Measurements from ENCODE around the gene ZBTB9. TPM values are rescaled to one million over a fixed set of nuclear protein-coding genes. Genes with fewer than 3 reads are reported as not detected.

The ZBTB9 gene
- polyA plus RNA-seq, 2 of the 4 experiments (the other 2 are of a cell fraction) = 6.9 to 9.9 TPM

DNA sequence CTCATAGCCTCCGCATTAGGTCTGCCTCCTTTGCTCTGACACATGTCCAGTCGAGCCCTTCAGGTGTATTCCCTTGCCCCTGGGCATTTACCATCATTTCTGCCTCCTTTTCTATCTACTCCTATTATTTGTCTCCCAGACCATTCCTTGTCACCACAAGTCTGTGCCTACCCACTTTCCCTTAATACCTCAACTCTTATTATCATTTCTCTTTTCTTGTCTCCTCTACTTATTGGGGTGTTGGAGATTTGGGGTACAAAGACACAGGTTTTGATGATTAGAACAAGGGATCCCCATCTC is 33.1 kb upstream of the ZBTB9 start (continued):
- TF ChIP-seq, protein P1, sequence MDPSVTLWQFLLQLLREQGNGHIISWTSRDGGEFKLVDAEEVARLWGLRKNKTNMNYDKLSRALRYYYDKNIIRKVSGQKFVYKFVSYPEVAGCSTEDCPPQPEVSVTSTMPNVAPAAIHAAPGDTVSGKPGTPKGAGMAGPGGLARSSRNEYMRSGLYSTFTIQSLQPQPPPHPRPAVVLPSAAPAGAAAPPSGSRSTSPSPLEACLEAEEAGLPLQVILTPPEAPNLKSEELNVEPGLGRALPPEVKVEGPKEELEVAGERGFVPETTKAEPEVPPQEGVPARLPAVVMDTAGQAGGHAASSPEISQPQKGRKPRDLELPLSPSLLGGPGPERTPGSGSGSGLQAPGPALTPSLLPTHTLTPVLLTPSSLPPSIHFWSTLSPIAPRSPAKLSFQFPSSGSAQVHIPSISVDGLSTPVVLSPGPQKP (IDR thresholded peaks at IDR 0.05; ENCODE audit: low read depth, low read length) = no peak
- TF ChIP-seq FOXS1 (CRISPR knock-in tag; IDR thresholded peaks at IDR 0.05) (no peak), ESRRA (IDR thresholded peaks at IDR 0.05; ENCODE audit: borderline replicate concordance, low read length) (no peak), NFE2L2 (conservative IDR thresholded peaks at IDR 0.05; ENCODE audit: low read length) (no peak)

DNA sequence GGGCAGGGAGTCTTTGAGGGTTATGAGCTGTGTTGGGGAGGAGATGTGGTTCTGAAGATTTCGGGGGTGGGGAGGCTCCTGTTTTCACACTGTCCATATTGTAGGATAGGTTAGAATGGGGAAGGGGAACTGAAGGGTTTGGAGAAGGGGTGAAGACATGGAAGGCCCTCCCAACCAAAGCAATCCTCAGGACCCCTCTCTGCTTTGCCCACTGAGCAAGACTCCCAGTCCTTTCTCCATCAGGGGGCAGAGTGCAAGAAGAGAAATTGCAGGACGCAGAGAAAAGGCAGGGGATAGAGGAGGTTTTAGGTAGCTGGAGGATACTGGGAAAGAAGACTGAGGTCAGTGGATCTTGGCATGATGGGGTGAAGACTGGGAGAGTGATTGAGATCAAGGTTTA is 30.6 kb upstream of the ZBTB9 start:
- Histone ChIP-seq H3K4me3 (no peak overlapping the region), H3K4me2 (no peak overlapping the region), H3K4me1 (peaks cover 35% of the 10 kb centered on the region), H3K27ac (no peak overlapping the region), H3K9me3 (no peaks in the 10 kb centered on the region)
- FAIRE-seq (no peak), ATAC-seq (no peak), DNase-seq (ENCODE audit: low read depth in 1 of 2, low spot score in 1 of 2) (no peak)
- ChIA-PET CTCF (no interaction called here), POLR2A (no interaction called here)
- TF ChIP-seq, protein P2, sequence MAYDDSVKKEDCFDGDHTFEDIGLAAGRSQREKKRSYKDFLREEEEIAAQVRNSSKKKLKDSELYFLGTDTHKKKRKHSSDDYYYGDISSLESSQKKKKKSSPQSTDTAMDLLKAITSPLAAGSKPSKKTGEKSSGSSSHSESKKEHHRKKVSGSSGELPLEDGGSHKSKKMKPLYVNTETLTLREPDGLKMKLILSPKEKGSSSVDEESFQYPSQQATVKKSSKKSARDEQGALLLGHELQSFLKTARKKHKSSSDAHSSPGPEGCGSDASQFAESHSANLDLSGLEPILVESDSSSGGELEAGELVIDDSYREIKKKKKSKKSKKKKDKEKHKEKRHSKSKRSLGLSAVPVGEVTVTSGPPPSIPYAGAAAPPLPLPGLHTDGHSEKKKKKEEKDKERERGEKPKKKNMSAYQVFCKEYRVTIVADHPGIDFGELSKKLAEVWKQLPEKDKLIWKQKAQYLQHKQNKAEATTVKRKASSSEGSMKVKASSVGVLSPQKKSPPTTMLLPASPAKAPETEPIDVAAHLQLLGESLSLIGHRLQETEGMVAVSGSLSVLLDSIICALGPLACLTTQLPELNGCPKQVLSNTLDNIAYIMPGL (CRISPR knock-in tag; IDR thresholded peaks at IDR 0.05; ENCODE audit: borderline replicate concordance) = no peak
- no peak for TF ChIP-seq FOSB (CRISPR knock-in tag; IDR thresholded peaks at IDR 0.05)
- TF ChIP-seq ZFP36 (IDR thresholded peaks at IDR 0.05; ENCODE audit: borderline replicate concordance, partially characterized antibody) = no peak
- TF ChIP-seq ESRRA (IDR thresholded peaks at IDR 0.05; ENCODE audit: borderline replicate concordance, low read length) = no peak
- TF ChIP-seq HOXA7 (CRISPR knock-in tag; IDR thresholded peaks at IDR 0.05) = no peak
- no peak for TF ChIP-seq PHF8 (IDR thresholded peaks at IDR 0.05; ENCODE audit: borderline replicate concordance, low read depth)
- TF ChIP-seq RARB (CRISPR knock-in tag; IDR thresholded peaks at IDR 0.05) = no peak
- TF ChIP-seq MAFK (IDR thresholded peaks at IDR 0.05; ENCODE audit: partially characterized antibody) = no peak
- TF ChIP-seq MYC (IDR thresholded peaks at IDR 0.05; ENCODE audit: borderline replicate concordance, low read length) = no peak
- TF ChIP-seq CBX2 (IDR thresholded peaks at IDR 0.05; ENCODE audit: borderline replicate concordance, low read depth) = no peak
- TF ChIP-seq, protein P3, sequence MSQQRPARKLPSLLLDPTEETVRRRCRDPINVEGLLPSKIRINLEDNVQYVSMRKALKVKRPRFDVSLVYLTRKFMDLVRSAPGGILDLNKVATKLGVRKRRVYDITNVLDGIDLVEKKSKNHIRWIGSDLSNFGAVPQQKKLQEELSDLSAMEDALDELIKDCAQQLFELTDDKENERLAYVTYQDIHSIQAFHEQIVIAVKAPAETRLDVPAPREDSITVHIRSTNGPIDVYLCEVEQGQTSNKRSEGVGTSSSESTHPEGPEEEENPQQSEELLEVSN (IDR thresholded peaks at IDR 0.05; ENCODE audit: borderline replicate concordance, low read depth) = no peak
- TF ChIP-seq HOXB5 (CRISPR knock-in tag; IDR thresholded peaks at IDR 0.05) = no peak
- TF ChIP-seq, protein P4, sequence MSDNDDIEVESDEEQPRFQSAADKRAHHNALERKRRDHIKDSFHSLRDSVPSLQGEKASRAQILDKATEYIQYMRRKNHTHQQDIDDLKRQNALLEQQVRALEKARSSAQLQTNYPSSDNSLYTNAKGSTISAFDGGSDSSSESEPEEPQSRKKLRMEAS (IDR thresholded peaks at IDR 0.05) = no peak
- TF ChIP-seq HDAC2 (IDR thresholded peaks at IDR 0.05) = no peak
- 76% methylated on average over 2 of the region's 2 CpGs for WGBS (ENCODE audit: missing lambda C conversion rate)

DNA sequence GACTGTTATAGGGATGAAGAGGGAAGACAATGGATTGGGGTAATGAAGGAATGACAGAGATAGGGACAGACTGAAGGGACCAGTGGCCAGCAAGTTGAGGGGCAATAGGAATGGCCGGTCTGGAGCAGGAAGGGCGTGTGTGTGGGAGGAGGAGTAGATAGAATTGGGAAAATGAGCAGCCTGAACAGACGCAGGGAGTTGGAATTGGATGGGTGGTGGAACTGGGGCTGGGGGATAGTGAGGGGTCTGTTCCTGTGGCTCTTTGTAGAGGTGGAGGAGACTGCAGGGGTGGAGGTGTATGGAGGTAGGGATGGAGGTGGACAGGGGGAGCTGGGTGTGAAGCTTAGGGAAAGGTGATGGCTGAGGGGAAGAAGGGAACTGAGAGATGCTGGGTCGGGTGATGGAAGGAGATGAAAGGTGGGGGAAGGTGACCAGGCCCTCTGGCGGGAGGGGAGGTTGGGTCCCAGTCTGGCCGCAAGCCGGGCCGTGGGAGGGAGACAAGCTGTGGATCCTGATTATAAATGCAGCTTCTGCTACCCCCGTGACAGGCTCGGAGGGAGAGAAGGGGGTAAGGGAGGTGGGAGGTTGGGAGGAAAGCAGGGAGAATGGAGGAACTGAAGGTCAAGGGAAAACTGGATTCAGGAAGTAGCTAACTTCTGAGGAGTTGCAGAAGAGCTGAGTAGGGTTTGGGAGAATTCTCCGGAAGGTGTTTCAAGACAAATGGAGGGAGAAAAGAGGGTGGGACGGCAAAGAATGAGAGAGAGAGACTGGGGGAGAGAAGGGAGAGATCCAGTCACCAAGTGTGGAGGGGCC is 29.3 kb upstream of the ZBTB9 start:
- CTCF ChIA-PET = interaction anchor here (0.6 to 2.7 kb wide), 25 partner anchors 8 to 154 kb away, joined by 3 to 24 read pairs (median 5); partner anchors contain the start of genes B3GALT4, CUTA and ZBTB9
- TF ChIP-seq, protein P5, sequence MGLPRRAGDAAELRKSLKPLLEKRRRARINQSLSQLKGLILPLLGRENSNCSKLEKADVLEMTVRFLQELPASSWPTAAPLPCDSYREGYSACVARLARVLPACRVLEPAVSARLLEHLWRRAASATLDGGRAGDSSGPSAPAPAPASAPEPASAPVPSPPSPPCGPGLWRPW (IDR thresholded peaks at IDR 0.05) = no peak
- TF ChIP-seq MAFK (IDR thresholded peaks at IDR 0.05; ENCODE audit: partially characterized antibody) (no peak), HEYL (CRISPR knock-in tag; IDR thresholded peaks at IDR 0.05) (no peak), CHD2 (IDR thresholded peaks at IDR 0.05; ENCODE audit: low read length, partially characterized antibody) (no peak), CBX2 (IDR thresholded peaks at IDR 0.05; ENCODE audit: borderline replicate concordance, low read depth) (no peak), HOXB5 (CRISPR knock-in tag; IDR thresholded peaks at IDR 0.05) (no peak), ESRRA (IDR thresholded peaks at IDR 0.05; ENCODE audit: borderline replicate concordance, low read length) (no peak), POLR2AphosphoS2 (conservative IDR thresholded peaks at IDR 0.05; ENCODE audit: low read length) (no peak)
- TF ChIP-seq, protein P2 (CRISPR knock-in tag; IDR thresholded peaks at IDR 0.05; ENCODE audit: borderline replicate concordance) = no peak
- TF ChIP-seq, protein P1 (IDR thresholded peaks at IDR 0.05; ENCODE audit: low read depth, low read length) = no peak
- H3K4me3 ChIP-seq = peak overlapping the region; percentile 69
- no peak for FAIRE-seq
- H3K4me1 ChIP-seq = peaks cover 29% of the 10 kb centered on the region
- ATAC-seq = no peak
- H3K9me3 ChIP-seq = no peaks in the 10 kb centered on the region
- peak overlapping the region; percentile 89 to 98 for H3K27ac ChIP-seq
- H3K4me2 ChIP-seq = peak overlapping the region; percentile 90
- POLR2A ChIA-PET = interaction anchor here (1.0 to 1.6 kb wide), 6 partner anchors 15 to 146 kb away, joined by 3 to 11 read pairs (median 6); partner anchors contain the start of genes PHF1, RGL2, ZBTB22 and ZBTB9
- WGBS (ENCODE audit: missing lambda C conversion rate) = 36% methylated on average over 12 of the region's 12 CpGs
- DNase-seq (ENCODE audit: low read depth in 1 of 2, low spot score in 1 of 2) = no peak

Measured in A549 (cell line).